Right lung (tissue), 10 donors: ENCODE data around the gene ENO3. TPM values are rescaled to one million over a fixed set of nuclear protein-coding genes. Genes with fewer than 3 reads are reported as not detected.
"Not testable (repeated sequence)": the region's sequence is repeated elsewhere in the genome, so short reads cannot be mapped to it uniquely, and the experiment has no call there.

Experiments used
- DNase-seq, 2 donors: peaks; one replicate each; pipeline ENCODE4 v3.0.0-alpha.2; 2013
- long read RNA-seq, 8 donors: transcript quantifications; one replicate each; lab custom pipeline, GENCODE V29; 2026
- polyA plus RNA-seq, 5 donors: library from polyadenylated mRNA; unstranded; fragments of 120-200 nt; gene quantifications; one replicate each; pipeline versions ENCODE4 v1.2.1 to v1.2.3, GENCODE V29; 2013; ENCODE audit warnings: inconsistent platforms in 1 of 5, low replicate concordance in 1 of 5; ENCODE audit not compliant: insufficient read length in 5 of 5, insufficient read depth in 1 of 5

ENO3 gene
- 100 to 1,000 TPM in 1 of 5 donors, 10 to 100 TPM in 4; 12.8 to 101 (median 15.4) TPM for polyA plus RNA-seq
- long read RNA-seq, donor 1, transcript ENO3-216 (3 exons, 726 nt), result major isoform, 7 of 8 reads
- long read RNA-seq, donor 1, partial matches to known transcripts, result 0 of 8 reads
- long read RNA-seq, donor 1, other reads (novel, unspliced or antisense), result 0 of 8 reads
- long read RNA-seq, donor 2, partial matches to known transcripts, result 0 of 6 reads
- long read RNA-seq, donor 2, other reads (novel, unspliced or antisense), result 0 of 6 reads
- long read RNA-seq, donor 3, partial matches to known transcripts, result 0 of 7 reads
- long read RNA-seq, donor 3, other reads (novel, unspliced or antisense), result 0 of 7 reads
- long read RNA-seq, donor 4, partial matches to known transcripts, result 0 of 1 reads
- long read RNA-seq, donor 4, other reads (novel, unspliced or antisense), result 0 of 1 reads
- long read RNA-seq, donor 5, transcript ENO3-216 (3 exons, 726 nt), result major isoform, 10 of 145 reads
- long read RNA-seq, donor 5, partial matches to known transcripts, result 36 of 145 reads
- long read RNA-seq, donor 5, other reads (novel, unspliced or antisense), result 97 of 145 reads
- long read RNA-seq, donor 6, transcript ENO3-216 (3 exons, 726 nt), result major isoform, 5 of 7 reads
- long read RNA-seq, donor 6, partial matches to known transcripts, result 0 of 7 reads
- long read RNA-seq, donor 6, other reads (novel, unspliced or antisense), result 0 of 7 reads
- long read RNA-seq, donor 7, transcript ENO3-216 (3 exons, 726 nt), result major isoform, 11 of 13 reads
- long read RNA-seq, donor 7, partial matches to known transcripts, result 0 of 13 reads
- long read RNA-seq, donor 7, other reads (novel, unspliced or antisense), result 0 of 13 reads
- long read RNA-seq, donor 8, partial matches to known transcripts, result 0 of 3 reads
- long read RNA-seq, donor 8, other reads (novel, unspliced or antisense), result 0 of 3 reads

DNA sequence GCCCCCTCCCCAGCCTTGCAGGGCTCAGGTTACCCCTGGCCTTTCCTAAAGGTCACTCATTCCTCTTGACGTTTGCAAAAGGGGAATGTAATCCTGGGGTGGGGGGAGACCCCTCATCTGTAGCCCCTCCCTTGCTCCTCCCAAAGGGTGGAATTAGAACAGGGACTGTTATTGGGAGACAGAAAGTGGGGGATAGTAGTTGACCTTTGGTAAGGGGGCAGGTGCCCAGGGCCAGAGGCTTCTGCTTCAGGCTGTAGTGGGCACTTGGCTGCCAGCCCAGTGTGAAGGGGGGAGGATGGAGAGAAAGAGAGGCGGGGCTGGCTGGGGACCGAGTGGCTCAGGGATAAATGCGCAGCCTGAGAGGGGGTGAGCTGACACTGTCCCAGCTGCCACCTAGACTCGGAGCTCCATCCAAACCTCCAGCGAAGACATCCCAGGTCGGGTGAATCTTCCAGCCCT, at the start of gene ENO3:
TSS of gene ENO3 (plus strand) at position 374 of the 459 bp plus-strand sequence. CDS start 711 bp downstream, outside the sequence.
- DNase-seq, result no peak

DNA sequence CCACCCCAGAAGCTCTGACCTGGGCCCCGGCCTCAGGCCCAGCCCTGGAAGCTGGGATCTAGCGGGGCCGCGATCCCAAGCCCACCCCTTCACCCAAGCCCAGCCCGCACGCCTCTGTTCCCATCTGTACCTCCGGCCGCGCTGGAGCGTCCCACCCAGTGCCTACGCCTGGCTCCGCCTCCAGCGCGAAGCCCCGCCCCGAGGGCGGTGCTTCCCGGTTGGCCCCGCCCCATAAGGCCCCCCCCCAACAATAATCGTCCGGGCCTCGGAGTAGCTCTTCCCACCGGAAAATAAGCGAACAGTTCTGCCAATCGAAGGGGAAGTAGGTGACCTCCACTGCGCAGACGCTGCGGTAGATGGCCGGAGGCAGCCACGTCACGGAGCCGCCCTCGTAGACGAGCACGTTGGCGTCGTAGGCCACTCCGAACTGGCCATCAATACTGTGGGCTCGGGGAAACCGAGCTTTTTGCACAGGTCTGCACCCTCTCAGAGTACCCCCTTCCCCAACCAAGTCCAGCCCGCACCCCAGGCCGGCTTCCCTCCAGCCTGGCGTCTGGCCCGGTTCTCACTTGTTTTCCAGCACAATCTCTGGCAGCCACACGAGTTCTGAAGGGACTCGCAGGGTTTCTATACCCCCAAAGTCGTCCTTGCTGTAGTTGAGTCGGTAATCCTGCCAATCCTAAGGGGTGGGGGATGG, 49.1 kb upstream of the ENO3 start:
- DNase-seq, result no peak

DNA sequence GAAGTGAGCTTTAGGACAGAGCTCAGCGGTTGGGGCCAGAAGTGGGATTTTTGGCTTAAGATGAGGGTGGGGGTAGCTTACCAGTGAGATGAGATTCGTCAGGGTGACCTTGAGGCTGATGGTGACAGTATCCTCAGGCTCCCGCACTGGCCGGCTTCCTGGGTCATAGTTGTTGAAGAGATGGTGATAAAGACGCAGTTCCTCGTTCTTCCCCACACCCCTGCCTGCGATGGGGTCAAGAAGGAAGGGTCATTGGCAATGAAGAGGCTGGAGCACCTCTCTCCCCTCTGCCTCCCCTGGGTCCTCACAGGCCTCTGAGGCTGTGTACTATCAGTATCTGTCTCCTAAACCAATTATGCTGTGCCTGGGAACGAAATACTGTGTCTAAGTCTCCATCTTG, 48.4 kb upstream of the ENO3 start:
- DNase-seq, result no peak

DNA sequence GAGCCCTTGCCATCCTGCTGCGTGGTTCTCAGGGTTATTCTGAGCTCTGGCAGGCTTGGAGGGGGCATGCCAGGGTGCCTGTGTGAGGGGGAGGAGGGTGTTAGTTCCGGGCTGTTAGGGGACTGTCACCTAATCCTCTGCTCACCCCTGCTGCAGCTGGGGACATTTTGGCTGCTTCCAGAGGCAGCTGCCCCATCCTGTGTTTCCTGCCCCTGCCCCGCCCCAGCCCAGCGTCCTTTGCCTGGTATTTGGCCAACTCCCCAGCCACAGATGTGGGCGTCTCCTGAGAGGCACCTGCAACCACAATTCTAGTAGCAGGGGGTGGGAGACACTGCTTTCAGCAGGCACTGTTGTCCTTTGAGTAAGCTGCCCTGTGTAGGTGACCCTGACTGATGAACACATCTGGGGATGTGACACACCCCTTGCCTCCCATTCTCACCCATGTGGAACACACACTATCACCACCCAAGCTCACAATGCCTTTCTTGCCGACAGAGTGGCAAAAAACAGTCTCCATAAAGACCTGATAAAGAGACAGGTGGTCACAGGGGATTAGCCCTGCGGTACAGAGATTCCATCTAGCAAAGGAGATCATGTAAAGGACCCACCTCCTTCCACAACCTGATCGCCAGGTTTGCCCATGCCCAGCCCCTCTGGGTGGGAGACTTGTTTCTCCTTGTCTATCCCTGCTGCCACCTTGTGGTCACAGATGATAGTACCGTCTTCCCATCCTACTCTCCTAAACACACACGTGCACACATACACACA, 47.7 kb upstream of the ENO3 start, which contains the start of gene CHRNE:
TSS of gene CHRNE (minus strand) at position 48 of the 768 bp plus-strand sequence. CDS start at position 13, 35 bp downstream.
- DNase-seq, result peak in 1 of 2 donors; percentile 68

DNA sequence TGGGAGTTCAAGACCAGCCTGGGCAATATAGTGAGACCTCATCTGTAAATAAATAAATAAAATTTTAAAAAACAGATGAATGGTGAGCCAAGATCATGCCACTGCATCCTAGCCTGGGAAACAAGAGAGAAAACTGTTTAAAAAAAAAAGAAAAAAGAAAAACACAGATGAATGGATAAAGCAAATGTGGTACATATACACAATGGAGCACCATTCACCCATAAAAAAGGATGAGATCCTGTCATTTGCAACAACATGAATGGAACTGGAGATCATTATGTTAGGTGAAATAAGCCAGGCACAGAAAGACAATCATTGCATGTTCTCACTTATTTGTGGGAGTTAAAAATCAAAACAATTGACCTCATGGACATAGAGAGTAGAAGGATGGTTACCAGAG, 44.3 kb upstream of the ENO3 start:
- not testable (repeated sequence) for DNase-seq

DNA sequence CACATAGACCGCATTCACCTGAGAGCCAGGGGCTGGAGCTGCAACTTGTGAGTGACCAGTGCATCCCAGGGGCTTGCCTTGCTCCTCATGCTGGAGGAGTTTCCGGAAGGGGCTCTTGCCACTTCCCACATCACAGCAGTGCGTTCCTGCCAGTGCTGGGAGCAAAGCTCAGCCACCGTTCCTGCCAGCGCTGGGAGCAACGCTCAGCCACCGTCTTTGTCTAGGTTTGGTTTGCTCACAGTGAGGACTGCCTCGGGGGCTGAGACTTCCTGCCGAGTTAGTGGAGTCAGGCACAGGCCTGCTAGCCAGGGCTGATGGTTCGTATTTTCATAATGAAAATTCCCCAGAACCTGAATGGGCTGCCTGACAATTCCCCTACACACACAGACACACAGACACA, 42.6 kb upstream of the ENO3 start:
- DNase-seq, result no peak

DNA sequence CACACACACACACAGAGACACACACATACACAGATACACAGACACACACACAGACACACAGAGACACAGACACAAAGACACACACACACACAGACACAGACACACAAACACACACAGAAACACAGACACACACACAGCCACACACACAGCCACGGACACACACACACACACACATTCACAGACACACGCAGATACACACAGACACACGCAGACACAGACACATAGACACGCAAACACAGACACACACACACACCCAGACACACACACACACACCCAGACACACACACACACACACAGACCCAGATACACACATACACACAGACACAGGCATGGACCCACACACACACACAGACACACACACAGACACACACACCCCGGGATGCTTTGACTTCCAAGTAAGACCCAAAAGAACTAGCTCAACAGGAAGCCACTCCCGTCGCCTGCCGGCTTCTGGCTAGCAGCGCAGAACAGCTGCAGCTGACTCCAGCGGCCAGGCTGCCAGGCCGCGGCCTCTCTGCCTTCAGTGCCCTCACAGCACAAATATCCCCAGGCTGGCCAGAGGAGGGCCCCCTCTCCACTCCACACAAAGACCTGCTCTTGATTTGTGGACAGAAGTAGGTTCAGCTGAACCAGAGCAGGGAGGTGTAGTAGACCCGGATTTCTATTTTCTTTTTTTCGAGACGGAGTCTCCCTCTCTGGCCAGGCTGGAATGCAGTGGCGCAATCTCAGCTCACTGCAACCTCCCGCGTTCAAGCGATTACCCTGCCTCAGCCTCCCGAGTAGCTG, 42.0 kb upstream of the ENO3 start:
- DNase-seq, result peak; percentile 83 to 87

DNA sequence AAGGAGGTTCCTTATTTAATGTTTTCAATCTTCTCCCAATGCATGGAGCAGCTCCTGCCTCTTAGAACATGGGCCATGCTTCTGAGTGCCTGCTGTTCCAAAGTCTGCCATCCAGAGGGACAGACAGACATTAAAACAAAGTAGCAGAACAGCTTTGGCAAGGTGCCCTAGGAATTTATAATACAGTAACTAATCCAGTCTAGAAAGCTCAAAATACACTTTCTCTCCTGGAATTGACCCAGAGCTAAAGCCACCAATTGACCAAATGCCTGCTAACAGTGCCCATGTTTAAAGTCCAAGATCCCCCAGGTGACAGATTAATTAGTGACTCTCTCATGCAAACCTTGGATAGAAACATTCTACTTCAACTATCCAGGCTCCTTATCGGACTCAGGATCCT, 36.9 kb upstream of the ENO3 start:
- no peak for DNase-seq

DNA sequence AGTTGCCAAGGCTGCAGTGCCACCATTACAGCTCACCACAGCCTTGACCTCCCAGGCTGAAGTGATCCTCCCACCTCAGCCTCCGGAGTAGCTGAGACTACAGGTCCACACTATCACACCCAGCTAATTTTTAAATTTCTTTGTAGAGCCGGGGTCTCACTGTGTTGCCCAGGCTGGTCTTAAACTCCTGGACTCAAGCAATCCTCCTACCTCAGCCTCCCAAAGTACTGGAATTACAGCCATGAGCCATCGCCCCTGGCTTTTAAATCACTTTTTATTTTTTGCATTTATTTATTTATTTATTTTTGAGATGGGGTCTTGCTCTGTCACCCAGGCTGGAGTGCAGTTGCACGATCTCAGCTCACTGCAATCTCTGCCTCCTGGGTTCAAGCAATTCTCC, 36.4 kb upstream of the ENO3 start:
- not testable (repeated sequence) for DNase-seq

DNA sequence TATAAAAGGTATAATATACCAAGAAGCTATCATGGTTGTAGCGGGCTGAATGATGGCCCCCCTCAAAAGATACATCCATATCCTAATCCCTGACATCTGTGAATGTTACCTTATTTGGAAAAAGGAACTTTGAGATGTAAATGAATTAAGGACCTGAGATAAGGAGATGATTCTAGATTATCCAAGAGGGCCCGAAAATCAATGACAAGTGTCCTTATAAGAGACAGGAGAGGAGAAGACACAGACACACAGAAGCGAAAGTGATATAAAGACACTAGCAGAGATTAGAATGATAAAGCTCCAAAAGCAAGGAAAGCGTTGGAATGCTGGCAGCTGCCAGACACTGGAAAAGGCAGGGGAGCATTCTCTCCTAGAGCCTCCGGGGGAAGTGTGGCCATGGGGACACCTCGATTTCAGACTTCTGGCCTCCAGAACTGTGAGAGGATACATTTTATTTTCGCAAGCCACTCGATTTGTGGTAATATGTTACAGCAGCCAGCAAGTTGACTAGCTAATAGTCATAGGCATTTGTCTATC, 31.3 kb upstream of the ENO3 start:
- DNase-seq, result no peak

DNA sequence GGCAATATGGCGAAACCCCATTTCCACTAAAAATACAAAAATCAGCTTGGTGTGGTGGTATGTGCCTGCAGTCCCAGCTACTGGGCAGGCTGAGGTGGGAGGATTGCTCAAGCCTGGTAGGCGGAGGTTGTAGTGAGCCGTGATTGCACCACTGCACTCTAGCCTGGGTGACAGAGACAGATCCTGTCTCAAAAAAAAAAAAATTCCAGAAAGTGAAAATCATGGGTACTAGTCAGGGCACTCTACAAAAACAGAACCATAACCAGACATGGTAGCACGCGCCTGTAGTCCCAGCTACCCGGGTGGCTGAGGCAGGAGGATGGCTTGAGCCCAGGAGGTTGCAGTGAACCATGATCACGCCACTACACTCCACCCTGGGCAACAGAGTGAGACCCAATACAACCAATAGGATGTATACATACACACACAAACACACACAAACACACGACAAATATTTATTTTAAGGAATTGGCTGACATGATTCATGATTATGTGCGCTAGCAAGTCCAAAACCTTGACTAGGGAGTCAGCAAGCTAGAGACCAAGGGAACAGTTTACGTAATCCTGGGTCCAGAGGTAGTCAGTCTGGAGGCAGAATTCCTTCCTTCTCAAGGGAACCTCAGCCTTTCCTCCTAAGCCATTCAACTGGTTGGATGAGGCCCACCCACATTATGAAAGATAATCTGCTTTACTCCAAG, 30.4 kb upstream of the ENO3 start:
- DNase-seq, result no peak

DNA sequence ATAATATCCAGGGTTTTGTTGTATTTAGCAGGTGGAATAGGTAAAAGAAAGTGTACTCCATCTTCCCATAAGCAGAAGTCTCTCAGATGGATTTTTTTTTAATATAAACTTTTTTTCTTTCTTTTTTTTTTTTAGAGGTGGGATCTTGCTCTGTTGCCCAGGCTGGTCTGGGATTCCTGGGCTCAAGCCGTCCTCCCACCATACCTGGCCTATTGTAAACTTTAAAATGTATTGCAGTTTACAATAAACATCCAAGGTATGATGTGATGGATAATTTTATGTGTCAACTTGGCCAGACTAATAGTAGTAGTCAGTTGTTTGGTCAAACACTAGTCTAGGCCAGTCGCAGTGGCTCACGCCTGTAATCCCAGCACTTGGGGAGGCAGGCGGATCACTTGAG, 29.6 kb upstream of the ENO3 start:
- no peak for DNase-seq

DNA sequence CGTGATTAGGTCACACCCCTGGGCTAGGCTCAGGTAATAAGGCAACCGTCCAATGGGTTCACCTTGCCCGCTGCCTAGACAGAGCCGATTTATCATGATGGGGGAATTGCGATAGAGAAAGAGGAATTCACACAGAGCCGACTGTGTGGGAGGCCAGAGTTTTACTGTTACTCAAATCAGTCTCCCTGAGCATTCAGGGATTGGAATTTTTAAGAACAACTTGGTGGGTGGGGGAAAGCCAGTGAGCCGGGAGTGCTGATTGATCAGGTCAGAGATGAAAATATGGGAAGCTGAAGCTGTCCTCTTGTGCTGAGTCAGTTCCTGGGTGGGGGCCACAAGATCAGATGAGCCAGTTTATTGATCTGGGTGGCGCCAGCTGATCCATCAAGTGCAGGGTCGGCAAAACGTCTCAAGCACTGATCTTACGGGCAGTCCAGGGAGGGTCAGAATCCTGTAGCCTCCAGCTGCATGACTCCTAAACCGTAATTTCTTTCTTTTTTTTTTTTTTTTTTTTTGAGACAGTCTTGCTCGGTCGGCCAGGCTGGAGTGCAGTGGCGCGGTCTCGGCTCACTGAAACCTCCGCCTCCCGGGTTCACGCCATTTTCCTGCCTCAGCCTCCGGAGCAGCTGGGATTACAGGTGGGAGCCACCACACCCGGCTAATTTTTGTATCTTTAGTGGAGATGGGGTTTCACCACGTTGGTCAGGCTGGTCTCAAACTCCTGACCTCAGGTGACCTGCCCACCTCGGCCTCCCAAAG, 24.2 kb upstream of the ENO3 start:
- not testable (repeated sequence) for DNase-seq

DNA sequence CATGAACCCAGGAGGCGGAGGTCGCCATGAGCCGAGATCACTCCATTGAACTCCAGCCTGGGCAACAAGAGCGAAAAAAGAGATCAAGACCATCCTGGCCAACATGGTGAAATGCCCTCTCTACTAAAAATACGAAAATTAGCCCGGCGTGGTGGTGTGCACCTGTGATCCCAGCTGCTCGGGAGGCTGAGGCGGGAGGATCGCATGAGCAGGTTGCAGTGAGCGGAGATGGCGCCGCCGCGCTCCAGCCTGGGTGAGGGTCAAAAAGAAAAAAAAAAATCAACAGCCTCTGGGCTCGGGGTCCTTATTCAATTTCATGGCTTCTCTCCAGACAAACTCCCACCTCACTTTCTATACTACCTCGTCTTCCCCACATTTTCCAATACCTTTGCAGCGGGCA, 22.0 kb upstream of the ENO3 start:
- DNase-seq, result no peak

DNA sequence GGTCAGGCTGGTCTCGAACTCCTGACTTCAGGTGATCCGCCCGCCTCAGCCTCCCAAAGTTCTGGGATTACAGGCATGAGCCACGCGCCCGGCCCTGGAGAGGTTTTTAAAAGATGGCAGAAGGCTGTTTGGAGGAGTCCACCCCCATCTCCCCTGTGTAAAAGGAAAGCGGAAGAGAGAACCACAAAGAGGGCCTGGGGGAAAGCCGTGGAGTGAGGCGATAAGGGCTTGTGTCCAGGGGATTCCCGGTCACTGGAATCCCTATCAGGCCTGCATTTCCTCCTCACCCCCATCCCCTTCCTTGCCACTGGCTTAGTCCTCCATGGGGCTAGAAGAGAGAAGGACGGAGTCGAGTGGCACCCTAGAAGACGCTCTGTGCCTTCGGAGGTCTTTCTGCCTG, 19.0 kb upstream of the ENO3 start, which contains the start of gene GP1BA:
TSS of gene GP1BA (plus strand) at position 315 of the 400 bp plus-strand sequence. CDS start 328 bp downstream, outside the sequence.
- DNase-seq, result no peak

DNA sequence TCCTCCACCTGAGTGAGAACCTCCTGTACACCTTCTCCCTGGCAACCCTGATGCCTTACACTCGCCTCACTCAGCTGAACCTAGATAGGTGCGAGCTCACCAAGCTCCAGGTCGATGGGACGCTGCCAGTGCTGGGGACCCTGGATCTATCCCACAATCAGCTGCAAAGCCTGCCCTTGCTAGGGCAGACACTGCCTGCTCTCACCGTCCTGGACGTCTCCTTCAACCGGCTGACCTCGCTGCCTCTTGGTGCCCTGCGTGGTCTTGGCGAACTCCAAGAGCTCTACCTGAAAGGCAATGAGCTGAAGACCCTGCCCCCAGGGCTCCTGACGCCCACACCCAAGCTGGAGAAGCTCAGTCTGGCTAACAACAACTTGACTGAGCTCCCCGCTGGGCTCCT, 18.2 kb upstream of the ENO3 start:
- DNase-seq, result no peak

DNA sequence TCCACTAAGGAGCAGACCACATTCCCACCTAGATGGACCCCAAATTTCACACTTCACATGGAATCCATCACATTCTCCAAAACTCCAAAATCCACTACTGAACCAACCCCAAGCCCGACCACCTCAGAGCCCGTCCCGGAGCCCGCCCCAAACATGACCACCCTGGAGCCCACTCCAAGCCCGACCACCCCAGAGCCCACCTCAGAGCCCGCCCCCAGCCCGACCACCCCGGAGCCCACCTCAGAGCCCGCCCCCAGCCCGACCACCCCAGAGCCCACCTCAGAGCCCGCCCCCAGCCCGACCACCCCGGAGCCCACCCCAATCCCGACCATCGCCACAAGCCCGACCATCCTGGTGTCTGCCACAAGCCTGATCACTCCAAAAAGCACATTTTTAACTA, 17.3 kb upstream of the ENO3 start:
- DNase-seq, result no peak
